GM19452 (cell line): ENCODE data around the gene TMEM89.

Experiments used
- ATAC-seq: cut with Tn5 transposase; IDR thresholded peaks from one replicate; pipeline ENCODE4 v1.9.1; 2021; ENCODE audit not compliant: unreplicated experiment

TMEM89 gene

DNA sequence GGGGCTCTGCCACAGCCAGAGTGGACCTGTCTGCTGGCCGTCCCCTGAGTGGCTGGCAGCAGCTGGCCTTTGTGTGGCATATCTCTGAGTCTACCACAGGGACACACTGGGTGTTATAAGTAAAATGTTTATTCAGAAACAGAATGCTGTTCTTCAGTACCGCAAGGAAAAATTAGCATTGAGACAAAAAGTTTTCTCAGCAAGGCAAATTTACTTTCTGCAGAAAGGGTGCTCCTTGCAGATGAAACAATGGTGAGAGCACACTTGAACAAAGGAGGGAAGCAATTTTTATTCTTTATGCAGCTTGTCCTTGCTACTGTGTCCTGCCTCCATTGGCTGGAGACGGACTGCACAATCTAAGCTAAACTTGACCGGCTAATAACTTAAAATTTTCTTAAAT is 4.0 kb downstream of the TMEM89 start:
- no peak for ATAC-seq

- ATAC-seq, result no peak
Measured at GRCh38 chr3:48614044-48614443, 7.5 kb downstream of the TMEM89 start.

DNA sequence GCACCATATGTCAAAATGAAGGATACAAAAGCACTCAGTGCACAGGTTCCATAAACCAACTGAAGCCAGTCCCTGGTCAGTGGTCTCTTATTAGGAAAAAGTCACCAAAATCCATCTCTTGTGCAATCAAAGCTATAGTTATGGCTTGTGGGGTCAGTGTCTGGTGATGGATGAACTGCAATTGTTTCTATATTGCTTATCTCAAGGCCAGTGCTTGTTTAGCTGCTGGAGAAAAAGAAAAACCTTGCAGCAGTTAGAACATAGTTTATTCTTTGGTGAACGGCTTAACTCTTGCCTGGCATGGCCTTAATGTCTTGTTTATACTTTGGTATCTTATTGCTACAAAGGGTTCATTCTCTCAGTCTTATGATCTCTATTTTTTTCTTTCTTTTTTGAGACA is 9.3 kb downstream of the TMEM89 start:
- no peak for ATAC-seq

DNA sequence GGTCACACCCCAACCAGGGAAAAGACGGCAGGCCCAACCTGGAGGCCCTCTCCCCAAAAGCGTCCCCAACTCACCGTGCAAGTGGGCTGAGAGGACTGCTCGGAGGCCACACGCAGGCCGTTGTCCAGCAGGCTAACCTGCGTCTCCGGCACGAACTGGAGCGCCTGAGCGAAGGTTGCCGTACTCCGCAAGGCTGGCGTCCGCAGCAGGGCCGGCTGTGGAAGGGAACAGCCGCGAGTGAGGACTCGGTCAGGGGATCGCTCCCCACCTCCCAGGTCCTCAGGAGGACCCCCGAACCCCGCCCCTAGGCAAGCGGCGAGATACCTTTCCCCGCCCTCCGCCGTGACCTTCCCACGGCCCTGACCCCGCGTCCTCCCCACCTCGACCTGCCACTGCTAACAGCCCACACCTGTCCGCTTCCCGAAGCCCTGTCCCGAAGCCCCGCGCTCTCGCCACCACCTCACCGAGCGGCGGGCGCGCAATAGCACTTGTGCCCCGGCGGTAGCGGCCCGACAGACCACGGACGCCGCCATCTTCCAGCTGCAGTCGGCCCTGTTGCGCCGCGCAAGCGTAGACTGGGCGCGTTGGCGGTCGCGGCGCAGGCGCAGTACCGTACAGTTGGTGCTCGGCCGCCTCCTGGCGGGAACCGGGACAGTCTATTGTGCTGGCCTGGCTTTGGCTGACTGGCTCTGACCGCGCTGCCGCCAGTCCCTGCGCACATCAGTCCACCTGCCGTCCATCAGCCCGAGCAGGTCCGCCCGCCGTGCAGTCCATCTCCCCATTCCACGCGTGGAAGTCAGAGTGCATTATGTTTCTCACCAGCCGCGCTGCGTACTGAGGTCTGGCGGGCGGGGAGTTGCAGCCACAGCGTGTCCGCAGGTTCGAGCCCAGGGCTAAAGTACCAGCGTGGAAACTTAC is 12.2 kb downstream of the TMEM89 start, which contains the start of gene UQCRC1:
Gene UQCRC1, minus strand, starts transcription at position 559 of the 918 bp plus-strand sequence. Its CDS starts 26 bp downstream, at position 533.
- peak; percentile 92 for ATAC-seq

- no peak for ATAC-seq
Measured at GRCh38 chr3:48607519-48607918, 14.1 kb downstream of the TMEM89 start.

- ATAC-seq, result no peak
Measured at GRCh38 chr3:48601622-48601994, 20.0 kb downstream of the TMEM89 start.

GRCh38 chr3:48600711-48601621 is 20.6 kb downstream of the TMEM89 start:
- ATAC-seq, result no peak

- no peak for ATAC-seq
Measured at GRCh38 chr3:48599509-48600285, 21.9 kb downstream of the TMEM89 start.

GRCh38 chr3:48599077-48599501 is 22.5 kb downstream of the TMEM89 start:
- no peak for ATAC-seq

- no peak for ATAC-seq
Measured at GRCh38 chr3:48598323-48599076, 23.1 kb downstream of the TMEM89 start.

DNA sequence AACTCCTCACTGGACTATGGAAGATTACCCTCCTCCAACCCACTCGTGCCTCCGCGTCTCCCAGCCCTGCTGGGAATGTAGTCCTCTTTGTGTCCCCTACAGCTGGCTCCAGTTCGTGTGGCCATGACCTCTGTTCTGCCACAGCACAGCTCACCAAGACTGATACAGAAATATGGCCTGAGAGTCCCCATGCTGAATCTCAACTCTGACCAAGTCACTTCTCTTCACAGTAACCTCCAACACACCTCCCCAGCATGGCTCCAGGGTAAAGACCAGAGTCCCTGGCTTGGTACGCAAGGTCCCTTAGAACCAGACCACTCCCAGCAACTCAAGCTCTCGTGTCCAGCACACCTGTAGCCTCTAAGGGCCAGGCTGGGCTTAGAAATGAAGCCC is 24.2 kb downstream of the TMEM89 start:
- no peak for ATAC-seq

DNA sequence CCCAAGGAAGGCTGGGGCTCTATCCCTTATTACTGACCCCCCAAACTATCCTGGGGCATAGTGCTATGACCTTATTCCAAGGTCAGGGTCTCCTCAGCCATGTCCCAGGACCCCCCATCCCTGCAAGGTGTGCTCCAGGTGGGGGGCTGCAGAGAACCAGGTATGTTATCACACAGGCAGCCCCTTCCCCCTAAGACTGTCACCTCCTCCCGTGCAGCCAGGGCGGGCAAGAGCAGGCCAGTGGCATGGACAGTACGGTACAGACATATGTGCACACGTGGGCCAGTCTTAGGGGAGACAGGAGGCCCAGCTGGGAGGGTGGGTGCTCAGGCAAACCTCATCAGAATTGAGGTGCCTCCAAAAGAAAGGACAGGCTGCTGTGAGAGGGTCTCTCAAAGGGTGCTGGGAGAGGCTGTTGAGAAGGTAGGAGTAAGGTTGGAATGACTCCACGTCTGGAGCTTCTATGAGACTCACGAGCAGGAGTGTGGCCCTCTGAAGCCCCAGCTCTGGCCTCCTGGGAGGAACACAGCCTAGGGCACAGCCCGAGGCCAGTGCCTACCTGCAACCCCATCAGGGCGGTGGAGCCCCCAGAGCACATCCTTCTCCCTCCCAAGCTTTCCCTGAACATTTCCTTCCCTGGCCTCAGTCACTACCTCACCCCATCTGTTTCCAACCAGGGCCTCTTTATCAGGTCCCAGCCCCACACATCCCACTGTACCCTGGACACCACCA is 24.7 kb downstream of the TMEM89 start:
- no peak for ATAC-seq

DNA sequence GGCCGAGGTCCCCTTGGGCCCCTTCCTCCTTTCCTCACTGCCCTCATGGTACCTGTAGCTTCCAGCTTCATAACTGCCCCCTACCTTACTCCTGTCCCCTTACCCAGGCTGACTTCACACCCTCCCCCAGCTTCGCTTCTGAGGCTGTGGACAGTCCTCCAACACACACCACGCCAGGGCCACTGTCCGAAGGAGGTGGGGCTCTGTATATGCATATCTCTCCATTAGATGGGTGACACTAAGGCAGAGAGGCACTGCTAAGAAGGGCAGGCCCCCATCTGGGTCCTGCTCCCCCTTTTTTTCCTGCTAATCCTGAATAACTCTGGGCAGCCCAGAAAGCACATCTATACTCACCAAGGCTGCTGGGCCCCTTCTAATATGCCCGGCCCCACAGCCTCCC is 25.4 kb downstream of the TMEM89 start:
- no peak for ATAC-seq

- no peak for ATAC-seq
Measured at GRCh38 chr3:48595526-48596121, 25.9 kb downstream of the TMEM89 start.

- ATAC-seq, result no peak
Measured at GRCh38 chr3:48595075-48595525, 26.5 kb downstream of the TMEM89 start, which contains the start of gene COL7A1. Gene COL7A1, minus strand, starts transcription at chr3:48595329. Its CDS starts 170 bp downstream, at chr3:48595159.

- ATAC-seq, result no peak
Measured at GRCh38 chr3:48594417-48595049, 27.0 kb downstream of the TMEM89 start.

DNA sequence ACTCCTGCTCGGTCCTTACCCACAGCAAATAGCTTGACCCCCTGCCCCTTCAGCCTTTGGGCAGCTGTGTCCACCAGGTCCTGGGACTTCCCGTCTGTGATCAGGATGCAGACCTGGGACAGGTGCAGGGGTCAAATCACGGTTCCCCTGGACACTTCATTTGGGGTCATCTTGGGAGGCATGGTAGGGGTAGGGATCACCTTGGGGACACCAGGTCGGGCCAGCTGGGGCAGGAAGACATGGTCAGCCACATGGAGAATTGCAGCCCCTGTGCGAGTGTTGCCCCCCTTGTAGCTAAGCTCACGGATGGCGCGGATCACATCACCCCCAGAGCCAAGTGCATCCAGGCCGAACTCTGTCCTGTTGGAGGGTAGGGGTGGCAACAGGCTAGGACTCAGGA is 28.2 kb downstream of the TMEM89 start:
- no peak for ATAC-seq

DNA sequence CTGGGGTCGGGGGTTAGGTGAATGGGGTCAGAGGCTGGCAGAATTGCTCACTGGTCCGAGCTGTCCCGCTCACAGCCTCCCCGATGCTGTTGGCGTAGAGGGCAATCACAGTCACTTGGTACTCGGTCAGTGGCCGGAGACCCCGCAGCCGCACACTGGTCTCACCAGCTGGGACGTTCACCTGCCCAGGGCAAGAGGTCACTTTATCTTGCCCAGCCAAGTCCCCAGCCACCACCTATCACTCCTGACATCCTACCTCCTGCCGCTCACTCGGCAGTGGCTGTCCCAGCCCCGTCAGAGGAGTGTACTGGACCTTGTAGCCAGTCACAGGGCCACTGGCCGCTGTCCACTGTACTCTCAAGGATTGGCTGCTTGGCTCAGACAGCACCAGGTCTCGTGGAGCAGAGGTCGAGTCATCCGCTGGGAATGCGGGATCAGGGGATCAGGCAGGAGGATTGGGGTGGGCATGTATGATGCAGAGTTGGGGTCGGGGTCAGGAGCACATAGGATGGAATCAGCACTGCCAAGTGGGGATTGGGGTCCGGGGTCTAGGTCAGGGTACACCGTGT is 29.0 kb downstream of the TMEM89 start:
- ATAC-seq, result no peak
